ENCODE measurements around the gene ZNF804B.
"Not testable (repeated sequence)": the region's sequence is repeated elsewhere in the genome, so short reads cannot be mapped to it uniquely, and the experiment has no call there.

The ZNF804B gene

GRCh38 chr7:89104748-89105685, 345.5 kb downstream of the ZNF804B start:
- no peak for DNase-seq

GRCh38 chr7:89123871-89124270, 364.4 kb downstream of the ZNF804B start:
- no peak for DNase-seq

- no peak for DNase-seq
Measured at GRCh38 chr7:89129600-89130375, 370.3 kb downstream of the ZNF804B start.

GRCh38 chr7:89133357-89133756, 373.9 kb downstream of the ZNF804B start:
- DNase-seq: no peak

GRCh38 chr7:89133819-89134218, 374.3 kb downstream of the ZNF804B start:
- no peak for DNase-seq

GRCh38 chr7:89145801-89146200, 386.3 kb downstream of the ZNF804B start:
- DNase-seq: no peak

- DNase-seq: no peak
Measured at GRCh38 chr7:89160107-89160506, 400.6 kb downstream of the ZNF804B start.

- DNase-seq: no peak
Measured at GRCh38 chr7:89165421-89165820, 405.9 kb downstream of the ZNF804B start.

GRCh38 chr7:89170628-89171027, 411.1 kb downstream of the ZNF804B start:
- no peak for DNase-seq

GRCh38 chr7:89182116-89182515, 422.6 kb downstream of the ZNF804B start:
- DNase-seq: no peak

GRCh38 chr7:89183712-89184111, 424.2 kb downstream of the ZNF804B start:
- no peak for DNase-seq

GRCh38 chr7:89200758-89201157, 441.3 kb downstream of the ZNF804B start:
- no peak for DNase-seq

GRCh38 chr7:89223900-89224395, 464.4 kb downstream of the ZNF804B start:
- DNase-seq: no peak

- not testable (repeated sequence) for DNase-seq
Measured at GRCh38 chr7:89228688-89229171, 469.2 kb downstream of the ZNF804B start.

- no peak for DNase-seq
Measured at GRCh38 chr7:89238156-89238555, 478.7 kb downstream of the ZNF804B start.

- no peak for DNase-seq
Measured at GRCh38 chr7:89246196-89246595, 486.7 kb downstream of the ZNF804B start.

- DNase-seq: no peak
Measured at GRCh38 chr7:89247207-89247606, 487.7 kb downstream of the ZNF804B start.

- DNase-seq: no peak
Measured at GRCh38 chr7:89259085-89259484, 499.6 kb downstream of the ZNF804B start.

- no peak for DNase-seq
Measured at GRCh38 chr7:89264126-89264525, 504.6 kb downstream of the ZNF804B start.

GRCh38 chr7:89265631-89266030, 506.1 kb downstream of the ZNF804B start:
- DNase-seq: no peak

- no peak for DNase-seq
Measured at GRCh38 chr7:89283302-89283701, 523.8 kb downstream of the ZNF804B start.

- no peak for DNase-seq
Measured at GRCh38 chr7:89308535-89308934, 549.0 kb downstream of the ZNF804B start.

GRCh38 chr7:89311886-89312285, 552.4 kb downstream of the ZNF804B start:
- no peak for DNase-seq

GRCh38 chr7:89312551-89312950, 553.1 kb downstream of the ZNF804B start:
- no peak for DNase-seq

Data from CD4-positive, alpha-beta T cell treated with Interleukin-4 for 1 hour (primary cell).